ENCODE measurements around the gene DNMBP. TPM values are rescaled to one million over a fixed set of nuclear protein-coding genes. Genes with fewer than 3 reads are reported as not detected.
"Not testable (repeated sequence)": the region's sequence is repeated elsewhere in the genome, so short reads cannot be mapped to it uniquely, and the experiment has no call there.

The DNMBP gene
- total RNA-seq, 4 donors from 2014 or later: 21.6 to 28.8 (median 24.6) TPM

- peaks cover 0 to 12% (median 2%) of the 10 kb centered on the region in 4 donors for H3K4me1 ChIP-seq
- H3K4me3 ChIP-seq: peak overlapping the region in 1 of 4 donors; percentile 9
- no peaks in the 10 kb centered on the region for H3K27me3 ChIP-seq
- WGBS, 2 donors: 76 to 85% methylated on average over 6 of the region's 6 CpGs
- H3K36me3 ChIP-seq: no peaks in the 10 kb centered on the region
- no peak for TF ChIP-seq POLR2A (IDR thresholded peaks at IDR 0.05)
- no peak for TF ChIP-seq EP300 (IDR thresholded peaks at IDR 0.05)
- no peak for TF ChIP-seq CTCF (IDR thresholded peaks at IDR 0.05)
- no peaks in the 10 kb centered on the region for H3K9me3 ChIP-seq
- no peak for DNase-seq (ENCODE audit: low spot score in 2 of 2)
- H3K27ac ChIP-seq: peak overlapping the region in 2 of 4 donors; percentile 48 to 57
These were observed 165.3 kb downstream of the DNMBP start for GRCh38 chr10:99844433-99844955.

DNA sequence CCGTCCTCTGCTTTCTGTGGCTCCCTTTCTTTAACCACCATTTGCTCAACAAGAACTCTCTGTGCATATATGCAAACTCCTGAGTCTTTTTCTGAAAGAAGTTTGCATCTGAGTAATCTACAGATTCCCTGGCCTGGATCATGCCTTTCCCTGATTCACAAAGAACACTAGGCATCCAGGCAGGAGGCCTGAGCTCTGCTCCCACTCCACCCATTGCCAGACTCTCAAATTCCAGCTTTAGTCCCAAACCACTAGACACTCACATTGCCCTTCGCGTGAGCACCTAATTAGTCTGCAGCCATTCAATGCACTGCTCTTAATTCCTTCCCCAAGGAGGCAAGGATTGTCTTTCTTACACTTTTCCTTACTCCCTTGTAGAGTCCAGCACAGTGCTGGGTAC is 166.4 kb downstream of the DNMBP start:
- Histone ChIP-seq H3K4me1 (peaks cover 0 to 12% (median 2%) of the 10 kb centered on the region in 4 donors), H3K36me3 (no peaks in the 10 kb centered on the region), H3K4me3 (no peak overlapping the region), H3K9me3 (no peaks in the 10 kb centered on the region), H3K27ac (peak overlapping the region in 2 of 4 donors; percentile 33 to 48), H3K27me3 (no peaks in the 10 kb centered on the region)
- WGBS, 2 donors: 55 to 74% methylated on average over 3 of the region's 3 CpGs
- TF ChIP-seq CTCF (IDR thresholded peaks at IDR 0.05) (no peak), POLR2A (IDR thresholded peaks at IDR 0.05) (no peak), EP300 (IDR thresholded peaks at IDR 0.05) (peak in 1 of 2 donors; percentile 27)
- DNase-seq (ENCODE audit: low spot score in 2 of 2): peak in 1 of 2 donors; percentile 52

GRCh38 chr10:99841746-99842145 is 168.0 kb downstream of the DNMBP start:
- H3K36me3 ChIP-seq: no peaks in the 10 kb centered on the region
- no peak overlapping the region for H3K27ac ChIP-seq
- no peaks in the 10 kb centered on the region for H3K27me3 ChIP-seq
- H3K4me3 ChIP-seq: no peak overlapping the region
- DNase-seq (ENCODE audit: low spot score in 2 of 2): no peak
- no peak for TF ChIP-seq POLR2A (IDR thresholded peaks at IDR 0.05)
- no peak for TF ChIP-seq CTCF (IDR thresholded peaks at IDR 0.05)
- TF ChIP-seq EP300 (IDR thresholded peaks at IDR 0.05): no peak
- H3K4me1 ChIP-seq: peaks cover 0 to 12% (median 2%) of the 10 kb centered on the region in 4 donors
- H3K9me3 ChIP-seq: no peaks in the 10 kb centered on the region
- WGBS, 2 donors: 76 to 81% methylated on average over 7 of the region's 7 CpGs

GRCh38 chr10:99840859-99841258 is 168.9 kb downstream of the DNMBP start:
- not testable (repeated sequence) for DNase-seq (ENCODE audit: low spot score in 2 of 2); H3K27ac ChIP-seq; H3K36me3 ChIP-seq; H3K4me3 ChIP-seq; H3K9me3 ChIP-seq; H3K4me1 ChIP-seq; H3K27me3 ChIP-seq
- WGBS, 2 donors: 69 to 82% methylated on average over 2 of the region's 2 CpGs

DNA sequence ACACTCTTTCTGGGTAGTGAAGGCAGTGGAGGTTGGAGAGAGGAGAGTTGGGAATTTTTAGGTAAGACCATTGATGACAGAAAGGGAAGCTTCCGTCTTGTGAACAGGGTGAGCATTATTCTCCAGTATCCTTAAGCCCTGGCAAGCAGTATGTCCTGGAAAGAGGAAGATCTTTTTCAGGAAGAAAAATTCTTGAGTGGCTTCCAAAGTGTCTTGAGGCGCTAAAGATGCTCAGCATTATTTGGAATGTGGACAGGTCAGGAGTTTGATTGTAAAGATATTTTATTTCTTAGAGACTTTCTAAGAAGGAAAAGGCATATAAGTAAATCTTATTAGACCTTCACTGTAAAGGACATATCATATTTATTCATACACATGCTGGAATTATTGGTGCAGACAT is 173.0 kb downstream of the DNMBP start:
- 58 to 67% methylated on average over 2 of the region's 2 CpGs for WGBS, 2 donors
- TF ChIP-seq EP300 (IDR thresholded peaks at IDR 0.05) (no peak), POLR2A (IDR thresholded peaks at IDR 0.05) (no peak), CTCF (IDR thresholded peaks at IDR 0.05) (no peak)
- H3K9me3 ChIP-seq: no peaks in the 10 kb centered on the region
- H3K27ac ChIP-seq: no peak overlapping the region
- H3K4me3 ChIP-seq: no peak overlapping the region
- no peak for DNase-seq (ENCODE audit: low spot score in 2 of 2)
- peaks cover 0 to 19% (median 0%) of the 10 kb centered on the region in 3 donors for H3K36me3 ChIP-seq
- no peaks in the 10 kb centered on the region for H3K27me3 ChIP-seq
- no peaks in the 10 kb centered on the region for H3K4me1 ChIP-seq

DNA sequence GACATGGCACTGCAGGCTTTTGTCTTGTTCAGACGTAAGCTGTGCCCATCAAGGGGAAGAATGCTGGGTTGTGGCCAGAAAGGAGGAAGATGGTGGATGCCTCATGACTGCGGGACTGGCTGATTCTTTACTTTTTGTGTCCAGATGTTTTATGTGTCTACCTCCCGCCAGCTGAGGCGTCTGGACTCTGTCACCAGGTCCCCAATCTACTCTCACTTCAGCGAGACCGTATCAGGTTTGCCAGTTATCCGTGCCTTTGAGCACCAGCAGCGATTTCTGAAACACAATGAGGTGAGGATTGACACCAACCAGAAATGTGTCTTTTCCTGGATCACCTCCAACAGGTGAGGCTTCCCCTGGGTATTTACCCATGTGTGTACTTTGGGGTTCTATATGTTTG is 173.8 kb downstream of the DNMBP start:
- H3K27me3 ChIP-seq: no peaks in the 10 kb centered on the region
- peaks cover 0 to 26% (median 0%) of the 10 kb centered on the region in 3 donors for H3K36me3 ChIP-seq
- H3K4me1 ChIP-seq: no peaks in the 10 kb centered on the region
- H3K27ac ChIP-seq: no peak overlapping the region
- TF ChIP-seq CTCF (IDR thresholded peaks at IDR 0.05) (no peak), POLR2A (IDR thresholded peaks at IDR 0.05) (no peak), EP300 (IDR thresholded peaks at IDR 0.05) (no peak)
- no peak for DNase-seq (ENCODE audit: low spot score in 2 of 2)
- no peaks in the 10 kb centered on the region for H3K9me3 ChIP-seq
- H3K4me3 ChIP-seq: no peak overlapping the region
- 72 to 83% methylated on average over 8 of the region's 8 CpGs for WGBS, 2 donors

Data from tibial nerve (tissue), 4 donors.